Ureter (tissue), 1 donor: ENCODE results near the gene DCLK1. TPM values are rescaled to one million over a fixed set of nuclear protein-coding genes. Genes with fewer than 3 reads are reported as not detected.

Experiments used
- DNase-seq: peaks from one replicate; pipeline ENCODE4 v3.0.0-alpha.2; 2020; ENCODE audit warnings: low spot score
- total RNA-seq: library from RNA; stranded (reverse); gene quantifications from one replicate; pipeline ENCODE4 v1.2.4, GENCODE V29; 2023
- donor health status: DM: yes; HTN: yes; CAD: no.

Gene DCLK1
- total RNA-seq, 1 donor from 2014 or later, result 13.5 TPM

- no peak for DNase-seq
Observed at GRCh38 chr13:35859981-35860380, 271.2 kb downstream of the DCLK1 start.

- no peak for DNase-seq
Observed at GRCh38 chr13:35858665-35859064, 272.5 kb downstream of the DCLK1 start.

- no peak for DNase-seq
Observed at GRCh38 chr13:35857769-35858168, 273.4 kb downstream of the DCLK1 start.

GRCh38 chr13:35856721-35857364 is 274.3 kb downstream of the DCLK1 start:
- no peak for DNase-seq

GRCh38 chr13:35856084-35856483 is 275.1 kb downstream of the DCLK1 start:
- no peak for DNase-seq

- DNase-seq, result no peak
Observed at GRCh38 chr13:35855531-35856019, 275.6 kb downstream of the DCLK1 start.

GRCh38 chr13:35854286-35854685 is 276.9 kb downstream of the DCLK1 start:
- no peak for DNase-seq

GRCh38 chr13:35851881-35852280 is 279.3 kb downstream of the DCLK1 start:
- DNase-seq, result no peak

GRCh38 chr13:35851356-35851755 is 279.8 kb downstream of the DCLK1 start:
- no peak for DNase-seq

GRCh38 chr13:35850569-35850968 is 280.6 kb downstream of the DCLK1 start:
- DNase-seq, result no peak

- DNase-seq, result no peak
Observed at GRCh38 chr13:35849256-35849644, 281.9 kb downstream of the DCLK1 start.

GRCh38 chr13:35848336-35849255 is 282.6 kb downstream of the DCLK1 start:
- no peak for DNase-seq

GRCh38 chr13:35843272-35843671 is 287.9 kb downstream of the DCLK1 start:
- DNase-seq, result no peak

- no peak for DNase-seq
Observed at GRCh38 chr13:35841060-35841521, 290.1 kb downstream of the DCLK1 start.

- DNase-seq, result no peak
Observed at GRCh38 chr13:35839806-35840205, 291.4 kb downstream of the DCLK1 start.

GRCh38 chr13:35838356-35838755 is 292.8 kb downstream of the DCLK1 start:
- no peak for DNase-seq

GRCh38 chr13:35836446-35836845 is 294.7 kb downstream of the DCLK1 start:
- no peak for DNase-seq

- DNase-seq, result no peak
Observed at GRCh38 chr13:35835989-35836388, 295.2 kb downstream of the DCLK1 start.

- no peak for DNase-seq
Observed at GRCh38 chr13:35833608-35834275, 297.4 kb downstream of the DCLK1 start.

- no peak for DNase-seq
Observed at GRCh38 chr13:35833031-35833430, 298.2 kb downstream of the DCLK1 start.

- DNase-seq, result no peak
Observed at GRCh38 chr13:35832551-35832950, 298.6 kb downstream of the DCLK1 start.

GRCh38 chr13:35830850-35831450 is 300.2 kb downstream of the DCLK1 start:
- DNase-seq, result no peak
